Neural crest cell (in vitro differentiated cells): Measurements from ENCODE around the gene IRX6. TPM values are rescaled to one million over a fixed set of nuclear protein-coding genes. Genes with fewer than 3 reads are reported as not detected.

Source experiments
- DNase-seq: peaks from one replicate; pipeline ENCODE4 v3.0.0; 2021; ENCODE audit warnings: low read depth, mixed read lengths, low spot score
- H3K27ac Mint-ChIP-seq: one replicate; pipeline ENCODE4 v1.8.0; 2021; ENCODE audit warnings: mild to moderate bottlenecking, mixed read lengths; ENCODE audit not compliant: unreplicated experiment
- H3K27me3 Mint-ChIP-seq: 2 replicates; pipeline ENCODE4 v1.8.0; 2021; ENCODE audit warnings: low read depth, mild to moderate bottlenecking, mixed read lengths
- H3K36me3 Mint-ChIP-seq: 2 replicates; pipeline ENCODE4 v1.8.0; 2021; ENCODE audit warnings: low read depth, mild to moderate bottlenecking, mixed read lengths
- H3K4me1 Mint-ChIP-seq: 2 replicates; pipeline ENCODE4 v1.8.0; 2021; ENCODE audit warnings: mixed read lengths
- H3K4me3 Mint-ChIP-seq: one replicate; pipeline ENCODE4 v1.8.0; 2021; ENCODE audit warnings: mild to moderate bottlenecking, mixed read lengths
- H3K9me3 Mint-ChIP-seq: 2 replicates; pipeline ENCODE4 v1.8.0; 2021; ENCODE audit warnings: mixed read lengths
- total RNA-seq: library from RNA; stranded (reverse); gene quantifications from 2 replicates; pipeline ENCODE4 v1.2.1, GENCODE V29; 2021
- TF ChIP-seq, protein P1 (sequence below): fragments of 200-600 bp; sonication (generic); conservative IDR thresholded peaks from 2 replicates; pipeline ENCODE4 v1.5.0; 2021; ENCODE audit warnings: antibody characterized with exemption, mild to moderate bottlenecking

IRX6 gene
- total RNA-seq, 1 donor from 2014 or later: 0.14 TPM

DNA sequence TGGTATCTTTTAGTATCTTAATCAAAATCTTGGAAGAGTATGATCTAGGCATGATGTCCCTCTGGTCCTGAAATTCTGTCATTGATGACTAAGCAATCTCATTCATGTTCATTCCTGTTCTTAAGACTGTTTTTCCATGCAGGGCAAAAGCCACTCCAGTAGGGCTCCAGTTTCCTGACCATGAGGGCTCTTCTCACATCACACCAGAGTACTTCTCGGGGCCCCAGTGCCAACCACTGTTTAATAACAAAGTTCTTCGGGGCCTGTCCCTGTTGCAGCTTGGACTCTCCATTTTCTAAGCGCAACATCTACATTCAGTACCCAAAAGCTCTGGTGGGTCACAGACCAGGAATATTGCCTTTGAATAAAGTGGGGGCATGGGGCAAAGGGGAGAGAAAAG lies 52.0 kb downstream of the IRX6 start:
- H3K27ac Mint-ChIP-seq: no peak overlapping the region
- H3K4me3 Mint-ChIP-seq: no peak overlapping the region

DNA sequence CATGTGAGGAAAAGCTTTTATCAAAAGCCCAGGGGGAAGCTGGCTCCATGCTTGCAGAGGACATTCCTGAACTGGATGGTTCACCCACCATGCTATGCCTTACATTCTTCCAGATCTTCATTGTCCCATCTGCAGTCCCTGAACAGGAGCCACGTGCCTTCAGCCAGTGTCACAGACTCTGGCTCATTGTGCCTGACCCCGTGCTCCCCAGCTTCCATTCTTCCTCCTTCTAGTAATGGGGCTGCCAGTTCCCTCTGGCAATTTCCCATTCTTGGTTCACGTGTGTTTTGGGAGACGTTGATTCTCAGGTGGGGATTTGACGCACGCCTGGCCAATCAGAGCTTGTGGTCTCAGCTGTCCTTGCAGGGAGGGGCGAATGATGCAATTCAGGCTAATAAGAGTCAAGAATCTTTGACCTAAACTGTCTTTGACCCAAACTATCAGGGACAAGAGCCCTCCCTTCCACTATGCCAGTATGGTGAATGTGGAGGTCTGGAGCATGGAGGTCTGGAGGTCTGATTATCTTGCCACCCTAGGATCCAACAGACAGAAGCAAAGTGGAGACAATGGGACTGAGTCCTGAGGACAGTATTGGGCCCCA lies 52.7 kb downstream of the IRX6 start:
- no peak for DNase-seq
- TF ChIP-seq, protein P1, sequence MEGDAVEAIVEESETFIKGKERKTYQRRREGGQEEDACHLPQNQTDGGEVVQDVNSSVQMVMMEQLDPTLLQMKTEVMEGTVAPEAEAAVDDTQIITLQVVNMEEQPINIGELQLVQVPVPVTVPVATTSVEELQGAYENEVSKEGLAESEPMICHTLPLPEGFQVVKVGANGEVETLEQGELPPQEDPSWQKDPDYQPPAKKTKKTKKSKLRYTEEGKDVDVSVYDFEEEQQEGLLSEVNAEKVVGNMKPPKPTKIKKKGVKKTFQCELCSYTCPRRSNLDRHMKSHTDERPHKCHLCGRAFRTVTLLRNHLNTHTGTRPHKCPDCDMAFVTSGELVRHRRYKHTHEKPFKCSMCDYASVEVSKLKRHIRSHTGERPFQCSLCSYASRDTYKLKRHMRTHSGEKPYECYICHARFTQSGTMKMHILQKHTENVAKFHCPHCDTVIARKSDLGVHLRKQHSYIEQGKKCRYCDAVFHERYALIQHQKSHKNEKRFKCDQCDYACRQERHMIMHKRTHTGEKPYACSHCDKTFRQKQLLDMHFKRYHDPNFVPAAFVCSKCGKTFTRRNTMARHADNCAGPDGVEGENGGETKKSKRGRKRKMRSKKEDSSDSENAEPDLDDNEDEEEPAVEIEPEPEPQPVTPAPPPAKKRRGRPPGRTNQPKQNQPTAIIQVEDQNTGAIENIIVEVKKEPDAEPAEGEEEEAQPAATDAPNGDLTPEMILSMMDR: no peak
- Mint-ChIP-seq H3K36me3 (no peaks in the 10 kb centered on the region), H3K27me3 (peaks cover 21% of the 10 kb centered on the region), H3K4me3 (no peak overlapping the region), H3K4me1 (peaks cover 8% of the 10 kb centered on the region), H3K27ac (no peak overlapping the region), H3K9me3 (no peaks in the 10 kb centered on the region)

More for the DNA sequence above, 52.0 kb downstream of the IRX6 start:
- DNase-seq: no peak
- Mint-ChIP-seq H3K9me3 (no peaks in the 10 kb centered on the region), H3K4me1 (peaks cover 13% of the 10 kb centered on the region), H3K27me3 (peaks cover 25% of the 10 kb centered on the region), H3K36me3 (no peaks in the 10 kb centered on the region)
- TF ChIP-seq, protein P1: no peak

DNA sequence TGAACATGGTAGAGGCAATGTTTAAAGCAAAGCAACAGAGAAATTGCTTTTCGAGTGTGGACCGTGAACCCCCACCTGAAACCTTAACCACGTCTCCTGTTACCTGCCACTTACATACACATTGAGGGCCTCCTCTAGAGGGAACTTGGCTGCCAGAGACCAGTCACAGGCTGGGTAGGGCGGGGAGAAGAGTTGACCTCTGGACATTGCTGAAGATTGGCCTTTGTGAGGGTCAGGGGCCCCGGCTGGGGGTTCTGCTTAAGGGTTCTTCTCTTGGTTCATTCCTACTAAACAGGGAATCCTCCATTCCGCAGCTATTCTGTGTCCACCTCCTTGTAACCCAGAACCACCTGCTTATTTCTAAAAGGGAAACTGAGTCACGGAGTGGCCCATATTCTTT lies 53.8 kb downstream of the IRX6 start:
- peaks cover 9% of the 10 kb centered on the region for H3K27me3 Mint-ChIP-seq

DNA sequence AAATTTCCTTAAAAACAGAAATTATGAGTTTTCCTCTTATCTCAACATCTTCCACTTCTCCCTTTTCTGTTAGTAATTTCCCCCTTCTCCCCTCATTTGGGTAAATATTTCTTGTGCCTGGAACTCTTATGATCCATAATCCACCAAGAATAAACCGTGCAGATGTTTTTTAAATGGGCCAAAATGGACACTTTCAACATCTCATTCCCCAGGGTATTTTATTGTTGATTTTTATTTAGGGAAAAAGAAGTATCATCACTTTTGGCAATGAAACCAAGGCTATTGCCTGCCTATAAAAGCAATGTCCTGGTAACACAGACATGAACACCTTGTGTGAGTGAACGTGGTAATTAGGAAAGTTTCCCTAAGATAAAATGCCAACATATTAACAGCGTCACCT lies 54.6 kb downstream of the IRX6 start:
- Mint-ChIP-seq H3K27ac (no peak overlapping the region), H3K9me3 (no peaks in the 10 kb centered on the region), H3K36me3 (no peaks in the 10 kb centered on the region), H3K4me1 (peaks cover 4% of the 10 kb centered on the region), H3K4me3 (no peak overlapping the region), H3K27me3 (peaks cover 9% of the 10 kb centered on the region)
- DNase-seq: no peak
- TF ChIP-seq, protein P1: no peak

More for the DNA sequence above, 53.8 kb downstream of the IRX6 start:
- DNase-seq: no peak
- TF ChIP-seq, protein P1: no peak
- Mint-ChIP-seq H3K4me1 (peaks cover 8% of the 10 kb centered on the region), H3K36me3 (no peaks in the 10 kb centered on the region), H3K9me3 (no peaks in the 10 kb centered on the region), H3K27ac (no peak overlapping the region), H3K4me3 (no peak overlapping the region)

DNA sequence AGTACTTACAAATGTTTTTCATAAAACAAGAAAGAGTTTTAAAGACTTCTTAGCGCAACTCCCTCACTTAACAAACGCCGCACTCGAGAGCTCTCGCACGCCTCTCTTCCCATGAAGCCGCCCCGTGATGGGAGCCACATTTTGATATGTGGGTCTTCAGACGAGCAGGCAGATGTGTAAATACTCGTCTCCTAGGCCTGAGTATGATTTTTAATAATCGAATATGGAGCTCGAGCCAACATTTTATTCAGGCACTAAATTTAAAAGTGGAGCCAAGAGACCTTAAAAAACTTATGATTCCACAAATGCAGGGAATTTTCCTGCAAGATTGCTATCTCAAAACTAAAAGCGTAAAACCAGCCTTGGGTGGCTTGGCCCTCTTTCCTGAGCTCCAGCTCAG lies 55.4 kb downstream of the IRX6 start:
- Mint-ChIP-seq H3K4me1 (peaks cover 4% of the 10 kb centered on the region), H3K9me3 (no peaks in the 10 kb centered on the region), H3K4me3 (no peak overlapping the region), H3K36me3 (no peaks in the 10 kb centered on the region), H3K27me3 (peaks cover 9% of the 10 kb centered on the region), H3K27ac (no peak overlapping the region)
- TF ChIP-seq, protein P1: no peak
- no peak for DNase-seq
